HG03354 (cell line): ENCODE measurements around the gene NBEAL1.
"Not testable (repeated sequence)": the region's sequence is repeated elsewhere in the genome, so short reads cannot be mapped to it uniquely, and the experiment has no call there.

Source experiments
- ATAC-seq: cut with Tn5 transposase; IDR thresholded peaks from one replicate; pipeline ENCODE4 v1.9.1; 2021; ENCODE audit warnings: mild to moderate bottlenecking; ENCODE audit not compliant: unreplicated experiment, poor library complexity, severe bottlenecking

NBEAL1 gene

GRCh38 chr2:203195331-203196036 is 180.8 kb downstream of the NBEAL1 start:
- ATAC-seq: no peak

GRCh38 chr2:203200866-203201265 is 186.2 kb downstream of the NBEAL1 start:
- no peak for ATAC-seq

GRCh38 chr2:203201426-203201825 is 186.8 kb downstream of the NBEAL1 start:
- no peak for ATAC-seq

- ATAC-seq: no peak
These were observed 194.9 kb downstream of the NBEAL1 start for GRCh38 chr2:203209538-203209937.

GRCh38 chr2:203225423-203226039 is 210.9 kb downstream of the NBEAL1 start:
- ATAC-seq: peak; percentile 74

- ATAC-seq: not testable (repeated sequence)
These were observed 215.0 kb downstream of the NBEAL1 start for GRCh38 chr2:203229674-203230073.

GRCh38 chr2:203237346-203238238 is 222.9 kb downstream of the NBEAL1 start:
- no peak for ATAC-seq

- peak; percentile 3 for ATAC-seq
These were observed 223.6 kb downstream of the NBEAL1 start for GRCh38 chr2:203238292-203238703.

- peak; percentile 89 for ATAC-seq
These were observed 224.2 kb downstream of the NBEAL1 start, which contains the start of gene CYP20A1 for GRCh38 chr2:203238704-203239526. Gene CYP20A1 (plus strand): TSS chr2:203239018. CDS start chr2:203239063, 45 bp downstream.

- ATAC-seq: no peak
These were observed 225.8 kb downstream of the NBEAL1 start for GRCh38 chr2:203240491-203240890.

GRCh38 chr2:203242518-203242917 is 227.8 kb downstream of the NBEAL1 start:
- no peak for ATAC-seq

- ATAC-seq: no peak
These were observed 232.0 kb downstream of the NBEAL1 start for GRCh38 chr2:203246646-203247045.

GRCh38 chr2:203252818-203253217 is 238.1 kb downstream of the NBEAL1 start:
- ATAC-seq: no peak

- ATAC-seq: not testable (repeated sequence)
These were observed 238.9 kb downstream of the NBEAL1 start for GRCh38 chr2:203253422-203254095.

- ATAC-seq: no peak
These were observed 246.9 kb downstream of the NBEAL1 start for GRCh38 chr2:203261326-203262159.
